Medulla oblongata (tissue), 1 donor: ENCODE results near the gene PLXNA4.

ENCODE experiments used
- DNase-seq: peaks from one replicate; pipeline ENCODE4 v3.0.0-alpha.2; 2015; ENCODE audit errors: extremely low spot score

PLXNA4 gene

DNA sequence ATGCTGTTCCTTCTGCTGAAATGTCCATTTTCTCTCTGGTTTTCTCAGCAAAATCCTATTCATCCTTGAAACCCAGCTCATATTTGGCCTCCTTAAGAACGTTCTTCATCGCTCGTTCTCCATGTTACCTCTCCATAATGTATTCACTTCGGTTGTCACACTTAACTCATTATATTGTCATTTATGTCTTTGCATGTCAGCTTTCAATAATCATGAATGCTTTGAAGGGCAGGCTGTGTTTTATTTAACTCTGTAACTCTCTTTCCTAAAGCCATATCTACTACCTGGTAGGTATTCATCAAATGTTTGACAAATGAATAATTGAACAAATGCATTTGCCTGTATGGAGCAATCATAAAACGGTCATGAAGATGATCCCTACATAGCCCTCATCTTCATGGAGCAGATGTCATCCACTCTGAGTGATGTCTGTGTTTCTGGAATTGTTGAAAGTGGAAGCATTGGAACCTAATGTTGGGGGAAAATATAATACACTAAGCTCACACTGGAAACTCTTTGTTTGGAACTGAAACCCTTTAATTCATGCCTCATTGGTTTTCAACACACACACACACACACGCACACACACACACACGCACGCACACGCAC lies 303.4 kb downstream of the PLXNA4 start:
- DNase-seq: no peak

- DNase-seq: no peak
Observed at GRCh38 chr7:132270517-132270916, 305.8 kb downstream of the PLXNA4 start.

GRCh38 chr7:132269718-132270117 lies 306.6 kb downstream of the PLXNA4 start:
- no peak for DNase-seq

DNA sequence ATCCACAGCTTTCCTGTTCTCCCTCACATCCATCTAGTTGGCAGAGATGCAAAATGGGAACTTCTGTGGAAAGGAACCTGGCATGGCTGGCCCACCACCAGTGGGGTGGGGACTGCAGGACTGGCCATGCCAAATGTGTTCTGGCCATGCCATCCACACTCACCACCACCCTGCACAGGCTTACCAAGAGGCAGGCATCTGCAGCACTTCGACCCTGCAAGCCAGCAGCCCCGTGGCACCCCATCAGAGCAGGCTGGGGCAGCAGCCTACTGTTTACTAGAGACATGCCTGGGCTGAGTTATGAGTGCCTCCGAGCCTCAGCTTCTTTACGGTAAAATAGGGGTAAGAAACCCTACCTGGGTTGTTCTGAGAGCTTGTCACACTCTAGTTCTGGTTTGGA lies 313.1 kb downstream of the PLXNA4 start:
- no peak for DNase-seq

- no peak for DNase-seq
Observed at GRCh38 chr7:132262160-132262470, 314.2 kb downstream of the PLXNA4 start.

DNA sequence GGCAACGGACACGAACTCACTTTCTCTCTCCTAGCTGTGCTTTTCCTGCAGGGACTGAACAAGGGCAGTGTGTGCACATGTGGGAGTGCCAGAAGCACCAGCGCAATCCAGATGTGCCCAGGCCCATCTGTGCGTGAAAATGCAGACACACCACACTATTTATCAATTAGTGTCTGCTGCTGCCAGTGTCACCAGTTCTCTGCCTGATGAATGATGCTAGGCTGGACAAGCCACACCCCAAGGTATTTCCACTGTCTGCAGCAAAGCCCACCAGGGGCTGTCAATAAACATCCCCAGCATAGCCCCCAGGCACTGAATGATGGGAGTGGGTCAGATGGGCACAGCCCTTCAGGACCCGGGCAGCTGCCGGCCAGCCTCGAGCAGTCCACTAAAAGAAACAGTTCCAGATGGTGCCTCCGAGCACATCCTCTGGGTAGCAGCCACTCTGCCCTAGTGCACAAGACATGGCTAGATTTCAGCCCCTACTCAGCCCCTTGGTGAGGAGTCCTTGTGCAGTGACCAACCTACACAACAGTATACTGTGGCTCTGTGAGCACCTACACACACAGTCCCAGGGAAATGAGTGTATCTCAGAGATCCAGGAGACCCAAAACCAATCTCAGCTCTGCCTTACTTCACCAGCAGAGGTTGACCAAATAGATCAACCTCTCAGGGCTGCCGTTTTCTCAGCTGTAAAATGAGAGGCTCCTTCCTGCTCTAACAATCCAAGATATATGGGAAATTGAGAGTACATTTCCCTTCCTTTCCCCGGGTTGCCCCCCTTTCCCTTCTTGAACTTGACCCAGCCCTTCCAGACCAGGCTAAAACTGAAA lies 314.7 kb downstream of the PLXNA4 start:
- DNase-seq: no peak

DNA sequence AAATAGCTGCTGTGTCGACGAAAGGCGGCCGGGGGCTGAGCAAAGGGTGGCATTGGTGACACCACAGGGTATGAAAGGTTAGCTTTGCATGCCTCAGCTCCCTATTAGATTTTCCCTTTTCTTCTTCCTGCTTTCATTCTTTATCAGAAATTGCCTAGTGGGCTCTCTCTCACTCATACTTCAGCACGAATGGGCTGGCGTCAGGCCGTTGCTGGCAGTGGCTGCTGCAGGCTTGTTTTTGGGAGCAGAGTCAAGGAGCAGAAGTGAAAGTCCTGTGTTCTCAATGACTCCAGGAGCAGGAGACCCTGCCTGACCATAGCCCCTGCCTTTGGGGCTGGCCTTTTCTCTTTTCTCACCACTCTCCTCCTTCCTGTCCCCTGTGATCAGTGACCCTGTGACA lies 318.0 kb downstream of the PLXNA4 start:
- DNase-seq: peak; percentile 12

GRCh38 chr7:132257253-132257652 lies 319.0 kb downstream of the PLXNA4 start:
- no peak for DNase-seq

- no peak for DNase-seq
Observed at GRCh38 chr7:132256721-132257212, 319.5 kb downstream of the PLXNA4 start.

GRCh38 chr7:132255898-132256297 lies 320.4 kb downstream of the PLXNA4 start:
- DNase-seq: no peak

DNA sequence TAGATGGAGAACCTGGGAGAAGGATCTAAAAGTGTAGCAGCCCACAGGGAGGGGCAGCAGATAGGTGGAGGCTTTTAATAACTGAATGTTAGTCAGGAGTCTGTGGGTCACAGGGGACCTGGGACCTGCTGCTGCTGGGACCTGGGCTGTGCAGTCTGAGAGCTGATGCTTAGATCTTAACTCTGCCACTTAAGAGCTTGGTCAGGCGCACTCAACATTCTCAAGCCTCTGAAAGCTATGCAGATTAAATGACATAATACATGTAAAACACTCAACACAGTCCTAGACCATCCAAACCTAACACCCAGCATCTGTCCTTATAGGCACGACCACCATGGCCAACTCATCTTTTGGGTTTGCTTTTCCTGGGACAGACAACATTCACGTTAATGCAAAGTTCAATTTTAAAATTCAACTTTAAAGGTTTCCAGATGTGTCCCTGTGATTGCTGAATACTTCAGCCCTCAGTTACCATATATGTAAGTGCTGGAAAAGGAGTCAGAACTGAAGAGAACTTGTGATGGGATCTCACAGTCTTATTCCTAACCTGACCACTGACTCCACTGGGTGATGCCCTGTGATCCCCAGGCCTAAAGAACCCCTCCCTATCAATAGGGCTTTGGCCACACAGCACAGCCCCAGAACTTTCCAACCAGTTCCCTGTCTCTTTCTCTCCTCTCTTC lies 321.0 kb downstream of the PLXNA4 start:
- DNase-seq: no peak

GRCh38 chr7:132254455-132254854 lies 321.8 kb downstream of the PLXNA4 start:
- no peak for DNase-seq

DNA sequence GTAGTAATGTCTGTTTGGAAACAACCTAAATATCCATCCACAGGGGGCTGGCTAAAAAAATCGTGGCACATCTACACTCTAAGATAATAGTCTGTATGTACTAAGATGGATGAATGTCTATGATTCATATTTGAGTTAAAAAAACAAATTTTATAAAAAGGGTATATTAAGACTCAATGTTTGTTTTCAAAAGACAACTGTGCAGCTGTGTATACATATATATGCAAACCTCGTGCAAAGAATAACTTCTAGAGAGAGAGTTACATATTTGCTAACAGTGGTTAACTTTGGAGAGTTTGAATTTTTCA lies 323.5 kb downstream of the PLXNA4 start:
- DNase-seq: no peak

- DNase-seq: peak; percentile 94
Observed at GRCh38 chr7:132251327-132251659, 325.0 kb downstream of the PLXNA4 start.

DNA sequence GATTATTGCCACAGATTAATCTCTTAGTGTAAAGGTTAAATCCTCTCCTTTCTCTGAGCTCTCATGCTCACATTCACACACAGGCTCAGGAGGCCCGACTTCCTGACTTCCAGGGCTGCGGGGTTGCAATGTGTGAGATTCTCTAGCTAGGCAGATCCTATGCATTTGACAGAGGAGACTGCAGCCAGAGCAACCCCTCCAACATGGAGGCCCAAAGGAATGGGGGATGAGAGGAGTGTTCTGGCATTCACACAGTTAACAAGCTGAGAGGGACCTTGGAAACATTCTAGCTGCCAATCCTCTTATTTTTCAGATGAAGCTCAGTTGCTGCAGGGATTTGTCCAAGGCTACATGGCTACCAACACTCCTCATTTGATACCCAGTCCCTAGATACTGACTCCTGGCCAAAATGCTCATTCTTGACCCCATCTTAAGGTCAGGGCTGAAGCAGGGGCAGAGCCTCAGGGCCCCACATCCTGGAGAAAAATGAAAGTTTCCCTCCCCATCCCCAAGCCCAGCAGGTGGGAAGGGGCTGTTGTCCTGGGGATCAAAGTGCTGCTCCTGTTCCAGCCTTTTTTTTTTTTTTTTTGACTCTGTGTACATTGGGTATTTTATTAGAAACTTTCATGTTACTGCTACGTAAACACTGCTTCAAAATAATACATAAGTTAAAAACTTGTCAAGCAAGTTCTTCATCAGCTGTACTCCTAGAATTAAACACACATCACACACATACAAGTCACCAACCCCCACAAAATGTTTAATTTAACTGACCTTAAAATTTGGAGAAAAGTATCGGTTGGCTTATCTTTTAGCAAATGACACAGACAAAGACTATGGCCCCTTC lies 325.6 kb downstream of the PLXNA4 start:
- peak; percentile 37 for DNase-seq

GRCh38 chr7:132249256-132249971 lies 326.9 kb downstream of the PLXNA4 start:
- no peak for DNase-seq

- DNase-seq: no peak
Observed at GRCh38 chr7:132248841-132249240, 327.4 kb downstream of the PLXNA4 start.

DNA sequence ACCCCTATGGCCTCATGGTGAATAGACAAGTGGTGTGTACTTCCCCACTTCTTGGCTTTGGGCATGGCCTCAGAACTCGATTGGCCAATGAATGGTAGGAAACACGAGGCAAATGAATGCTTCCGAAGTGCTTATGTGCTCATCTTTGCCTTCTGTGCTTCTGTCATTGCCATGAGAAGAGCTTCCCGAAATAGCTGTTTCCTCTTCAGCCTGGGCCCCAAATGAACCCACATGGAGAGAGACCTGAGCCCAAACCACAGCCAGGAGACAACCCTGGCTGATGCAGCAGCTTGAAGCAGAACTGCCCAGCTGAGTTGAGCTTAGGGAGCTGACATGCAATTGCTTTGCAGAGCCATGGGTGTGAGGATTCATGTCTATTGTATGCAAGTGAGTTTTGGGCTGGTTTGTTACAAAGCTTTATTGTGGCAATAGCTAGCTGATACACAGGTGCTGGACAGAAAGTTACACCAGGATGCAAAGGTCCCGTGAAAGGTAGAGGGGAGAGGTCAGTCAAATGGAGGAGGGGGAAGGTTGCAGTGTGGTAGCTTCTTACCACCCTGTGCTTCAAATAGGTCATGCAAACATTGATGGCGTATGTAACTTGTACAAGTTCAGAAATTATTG lies 328.2 kb downstream of the PLXNA4 start:
- DNase-seq: no peak

GRCh38 chr7:132246591-132246990 lies 329.7 kb downstream of the PLXNA4 start:
- DNase-seq: no peak

GRCh38 chr7:132245539-132245938 lies 330.7 kb downstream of the PLXNA4 start:
- no peak for DNase-seq

- DNase-seq: no peak
Observed at GRCh38 chr7:132244903-132245480, 331.3 kb downstream of the PLXNA4 start.
